Measurements from ENCODE around the gene LRTM2. TPM values are rescaled to one million over a fixed set of nuclear protein-coding genes. Genes with fewer than 3 reads are reported as not detected.

The LRTM2 gene
- not detected for total RNA-seq
- not detected for polyA plus RNA-seq

GRCh38 chr12:1820191-1820895 lies at the start of gene LRTM2:
TSS of gene LRTM2 (plus strand) at chr12:1820565. CDS start at chr12:1828149, 7,584 bp downstream.
- DNase-seq (no peak), ATAC-seq (no peak), FAIRE-seq (no peak)
- TF ChIP-seq CTCF (IDR thresholded peaks at IDR 0.05): no peak
- no peaks in the 10 kb centered on the region for H3K36me3 ChIP-seq
- no peaks in the 10 kb centered on the region for H3K9me3 ChIP-seq
- no peaks in the 10 kb centered on the region for H3K4me1 ChIP-seq
- intact Hi-C loops (cut with DNase I): no loop called here
- 14 to 16% methylated on average over 25 to 34 of the region's 34 CpGs for WGBS, 2 donors
- H3K27me3 ChIP-seq: no peaks in the 10 kb centered on the region
- no peak within 1 kb of the TSS for H3K27ac ChIP-seq
- H3K4me3 ChIP-seq: no peak within 1 kb of the TSS

GRCh38 chr12:1773937-1774655 lies 46.3 kb upstream of the LRTM2 start:
- ATAC-seq (no peak), FAIRE-seq (no peak), DNase-seq (no peak)
- WGBS, 2 donors: 85 to 89% methylated on average over 4 of the region's 4 CpGs
- Histone ChIP-seq H3K4me3 (no peak overlapping the region), H3K9me3 (no peaks in the 10 kb centered on the region), H3K27ac (no peak overlapping the region), H3K36me3 (peaks cover 0 to 10% (median 0%) of the 10 kb centered on the region in 3 donors), H3K4me1 (peaks cover 0 to 5% (median 0%) of the 10 kb centered on the region in 3 donors), H3K27me3 (no peaks in the 10 kb centered on the region)
- intact Hi-C loops (cut with DNase I): no loop called here
- TF ChIP-seq CTCF (IDR thresholded peaks at IDR 0.05): no peak

GRCh38 chr12:1776170-1776921 lies 44.0 kb upstream of the LRTM2 start:
- TF ChIP-seq CTCF (IDR thresholded peaks at IDR 0.05): no peak
- Histone ChIP-seq H3K27me3 (no peaks in the 10 kb centered on the region), H3K4me1 (peaks cover 0 to 4% (median 0%) of the 10 kb centered on the region in 3 donors), H3K27ac (no peak overlapping the region), H3K36me3 (peaks cover 0 to 10% (median 0%) of the 10 kb centered on the region in 3 donors), H3K4me3 (no peak overlapping the region), H3K9me3 (no peaks in the 10 kb centered on the region)
- ATAC-seq (no peak), DNase-seq (no peak), FAIRE-seq (no peak)
- intact Hi-C loops (cut with DNase I): no loop called here
- 89 to 90% methylated on average over 4 of the region's 4 CpGs for WGBS, 2 donors

GRCh38 chr12:1777798-1778197 lies 42.6 kb upstream of the LRTM2 start:
- ATAC-seq: no peak
- H3K27me3 ChIP-seq: no peaks in the 10 kb centered on the region

More at GRCh38 chr12:1777798-1778197, 42.6 kb upstream of the LRTM2 start:
- Histone ChIP-seq H3K36me3 (peaks cover 0 to 10% (median 0%) of the 10 kb centered on the region in 3 donors), H3K4me1 (peaks cover 0 to 4% (median 3%) of the 10 kb centered on the region in 3 donors), H3K4me3 (no peak overlapping the region), H3K9me3 (no peaks in the 10 kb centered on the region), H3K27ac (no peak overlapping the region)
- intact Hi-C loops (cut with DNase I): no loop called here
- TF ChIP-seq CTCF (IDR thresholded peaks at IDR 0.05): no peak
- FAIRE-seq: no peak
- no peak for DNase-seq
- WGBS, 2 donors: 94% methylated on average over 5 of the region's 5 CpGs
